ENCODE data around the gene CGB1. TPM values are rescaled to one million over a fixed set of nuclear protein-coding genes. Genes with fewer than 3 reads are reported as not detected.
"Not testable (repeated sequence)": the region's sequence is repeated elsewhere in the genome, so short reads cannot be mapped to it uniquely, and the experiment has no call there.

The CGB1 gene
- total RNA-seq, 1 donor from 2014 or later = not detected

- DNase-seq (ENCODE audit: extremely low read depth, low read depth, low spot score) = no peak
These were observed 22.4 kb upstream of the CGB1 start for GRCh38 chr19:49059053-49059452.

GRCh38 chr19:49058562-49058961, 21.9 kb upstream of the CGB1 start:
- no peak for DNase-seq (ENCODE audit: extremely low read depth, low read depth, low spot score)

- DNase-seq (ENCODE audit: extremely low read depth, low read depth, low spot score) = no peak
These were observed 21.0 kb upstream of the CGB1 start, which contains the start of gene CGB7 for GRCh38 chr19:49057636-49058234. TSS of gene CGB7 (minus strand) at chr19:49057749. CDS start at chr19:49055375, 2,374 bp downstream.

GRCh38 chr19:49056902-49057596, 20.4 kb upstream of the CGB1 start:
- not testable (repeated sequence) for DNase-seq (ENCODE audit: extremely low read depth, low read depth, low spot score)

- DNase-seq (ENCODE audit: extremely low read depth, low read depth, low spot score) = no peak
These were observed 19.6 kb upstream of the CGB1 start for GRCh38 chr19:49056101-49056901.

- DNase-seq (ENCODE audit: extremely low read depth, low read depth, low spot score) = not testable (repeated sequence)
These were observed 13.8 kb upstream of the CGB1 start for GRCh38 chr19:49050376-49051033.

- not testable (repeated sequence) for DNase-seq (ENCODE audit: extremely low read depth, low read depth, low spot score)
These were observed 13.1 kb upstream of the CGB1 start for GRCh38 chr19:49049834-49050233.

- DNase-seq (ENCODE audit: extremely low read depth, low read depth, low spot score) = not testable (repeated sequence)
These were observed 12.3 kb upstream of the CGB1 start, which contains the start of gene CGB8 for GRCh38 chr19:49049011-49049410. TSS of gene CGB8 (minus strand) at chr19:49049111. CDS start at chr19:49048739, 372 bp downstream.

GRCh38 chr19:49043548-49043947, 6.9 kb upstream of the CGB1 start, which contains the start of gene CGB5:
TSS of gene CGB5 (plus strand) at chr19:49043848. CDS start at chr19:49044210, 362 bp downstream.
- not testable (repeated sequence) for DNase-seq (ENCODE audit: extremely low read depth, low read depth, low spot score)

- not testable (repeated sequence) for DNase-seq (ENCODE audit: extremely low read depth, low read depth, low spot score)
These were observed 6.0 kb upstream of the CGB1 start for GRCh38 chr19:49042666-49043065.

GRCh38 chr19:49042177-49042576, 5.5 kb upstream of the CGB1 start:
- DNase-seq (ENCODE audit: extremely low read depth, low read depth, low spot score) = no peak

- DNase-seq (ENCODE audit: extremely low read depth, low read depth, low spot score) = not testable (repeated sequence)
These were observed 3.0 kb upstream of the CGB1 start for GRCh38 chr19:49039736-49040135.

GRCh38 chr19:49038557-49039276, 2.0 kb upstream of the CGB1 start:
- DNase-seq (ENCODE audit: extremely low read depth, low read depth, low spot score) = not testable (repeated sequence)

GRCh38 chr19:49038111-49038510, 1.4 kb upstream of the CGB1 start:
- not testable (repeated sequence) for DNase-seq (ENCODE audit: extremely low read depth, low read depth, low spot score)

GRCh38 chr19:49031642-49032301, 4.9 kb downstream of the CGB1 start, which contains the start of gene CGB2:
TSS of gene CGB2 (plus strand) at chr19:49031890. CDS start at chr19:49032096, 206 bp downstream.
- not testable (repeated sequence) for DNase-seq (ENCODE audit: extremely low read depth, low read depth, low spot score)

GRCh38 chr19:49030323-49030722, 6.4 kb downstream of the CGB1 start:
- DNase-seq (ENCODE audit: extremely low read depth, low read depth, low spot score) = not testable (repeated sequence)

GRCh38 chr19:49029749-49030148, 6.9 kb downstream of the CGB1 start:
- DNase-seq (ENCODE audit: extremely low read depth, low read depth, low spot score) = not testable (repeated sequence)

- DNase-seq (ENCODE audit: extremely low read depth, low read depth, low spot score) = not testable (repeated sequence)
These were observed 8.0 kb downstream of the CGB1 start for GRCh38 chr19:49028686-49029085.

GRCh38 chr19:49025599-49025998, 11.1 kb downstream of the CGB1 start:
- DNase-seq (ENCODE audit: extremely low read depth, low read depth, low spot score) = not testable (repeated sequence)

All from glomerular endothelial cell (primary cell).